Subcutaneous abdominal adipose tissue (tissue), 5 donors: ENCODE measurements around the gene ORAI1.
A peak's percentile ranks its signal among the peaks of the same experiment; 100 is the strongest.

Experiments used
- H3K27ac ChIP-seq: one replicate; pipeline ENCODE4 v1.7.0; 2013; ENCODE audit warnings: low read depth, mild to moderate bottlenecking, inconsistent platforms, low read length, moderate library complexity
- H3K27me3 ChIP-seq, 5 donors: one replicate each; pipeline ENCODE4 v1.7.0; 2013; ENCODE audit warnings: low read length in 5 of 5, inconsistent platforms in 1 of 5; ENCODE audit not compliant: control insufficient read depth in 5 of 5, insufficient read depth in 4 of 5
- H3K36me3 ChIP-seq, 5 donors: one replicate each; pipeline ENCODE4 v1.7.0; 2013; ENCODE audit warnings: low read length in 5 of 5; ENCODE audit not compliant: control insufficient read depth in 5 of 5, insufficient read depth in 5 of 5
- H3K4me1 ChIP-seq, 5 donors: one replicate each; pipeline ENCODE4 v1.7.0; 2013; ENCODE audit warnings: low read length in 5 of 5, mild to moderate bottlenecking in 3 of 5, moderate library complexity in 1 of 5; ENCODE audit not compliant: control insufficient read depth in 5 of 5, insufficient read depth in 5 of 5
- H3K4me3 ChIP-seq, 5 donors: one replicate each; pipeline ENCODE4 v1.7.0; 2013; ENCODE audit warnings: low read length in 5 of 5, low read depth in 1 of 5
- H3K9ac ChIP-seq, 5 donors: one replicate each; pipeline ENCODE4 v1.7.0; 2013; ENCODE audit warnings: low read length in 5 of 5, mild to moderate bottlenecking in 4 of 5, moderate library complexity in 3 of 5
- H3K9me3 ChIP-seq, 5 donors: one replicate each; pipeline ENCODE4 v1.7.0; 2013; ENCODE audit warnings: low read length in 5 of 5; ENCODE audit not compliant: control insufficient read depth in 5 of 5
- donor health status: healthy.
- donor health status: healthy.
- donor health status: healthy.
- donor health status: healthy.
- donor health status: healthy.

Gene ORAI1

GRCh38 chr12:121603581-121603980 lies 22.7 kb upstream of the ORAI1 start:
- no peak overlapping the region for H3K27ac ChIP-seq
- no peak overlapping the region for H3K4me3 ChIP-seq
- H3K9me3 ChIP-seq: no peaks in the 10 kb centered on the region
- H3K36me3 ChIP-seq: no peaks in the 10 kb centered on the region
- H3K27me3 ChIP-seq: no peaks in the 10 kb centered on the region
- no peaks in the 10 kb centered on the region for H3K4me1 ChIP-seq
- no peak overlapping the region for H3K9ac ChIP-seq

GRCh38 chr12:121608301-121608700 lies 18.0 kb upstream of the ORAI1 start:
- Histone ChIP-seq H3K9me3 (no peaks in the 10 kb centered on the region), H3K4me3 (no peak overlapping the region), H3K9ac (no peak overlapping the region), H3K36me3 (no peaks in the 10 kb centered on the region), H3K4me1 (peaks cover 0 to 8% (median 4%) of the 10 kb centered on the region in 5 donors), H3K27ac (no peak overlapping the region), H3K27me3 (no peaks in the 10 kb centered on the region)

GRCh38 chr12:121610239-121611149 lies 15.8 kb upstream of the ORAI1 start:
- no peaks in the 10 kb centered on the region for H3K27me3 ChIP-seq
- no peak overlapping the region for H3K27ac ChIP-seq
- peaks cover 0 to 8% (median 4%) of the 10 kb centered on the region in 5 donors for H3K4me1 ChIP-seq
- no peaks in the 10 kb centered on the region for H3K36me3 ChIP-seq
- H3K9me3 ChIP-seq: no peaks in the 10 kb centered on the region
- peak overlapping the region in 2 of 5 donors; percentile 45 to 60 for H3K9ac ChIP-seq
- no peak overlapping the region for H3K4me3 ChIP-seq

GRCh38 chr12:121611306-121611705 lies 15.0 kb upstream of the ORAI1 start:
- no peaks in the 10 kb centered on the region for H3K27me3 ChIP-seq
- no peak overlapping the region for H3K4me3 ChIP-seq
- H3K4me1 ChIP-seq: peaks cover 0 to 8% (median 4%) of the 10 kb centered on the region in 5 donors
- H3K9ac ChIP-seq: no peak overlapping the region
- no peaks in the 10 kb centered on the region for H3K36me3 ChIP-seq
- H3K27ac ChIP-seq: no peak overlapping the region
- H3K9me3 ChIP-seq: no peaks in the 10 kb centered on the region

- H3K27ac ChIP-seq: no peak overlapping the region
- H3K4me3 ChIP-seq: no peak overlapping the region
- no peaks in the 10 kb centered on the region for H3K36me3 ChIP-seq
- H3K9ac ChIP-seq: no peak overlapping the region
- H3K27me3 ChIP-seq: no peaks in the 10 kb centered on the region
- no peaks in the 10 kb centered on the region for H3K9me3 ChIP-seq
- H3K4me1 ChIP-seq: peaks cover 0 to 8% (median 4%) of the 10 kb centered on the region in 5 donors
These were observed 12.9 kb upstream of the ORAI1 start for GRCh38 chr12:121613462-121613861.

- Histone ChIP-seq H3K4me1 (peaks cover 0 to 9% (median 8%) of the 10 kb centered on the region in 5 donors), H3K27ac (no peak overlapping the region), H3K9me3 (no peaks in the 10 kb centered on the region), H3K27me3 (no peaks in the 10 kb centered on the region), H3K9ac (no peak overlapping the region), H3K4me3 (no peak overlapping the region), H3K36me3 (no peaks in the 10 kb centered on the region)
These were observed 11.4 kb upstream of the ORAI1 start for GRCh38 chr12:121614872-121615467.

GRCh38 chr12:121618659-121619233 lies 7.6 kb upstream of the ORAI1 start:
- Histone ChIP-seq H3K9ac (no peak overlapping the region), H3K4me3 (no peak overlapping the region), H3K4me1 (peaks cover 0 to 6% (median 0%) of the 10 kb centered on the region in 5 donors), H3K27ac (no peak overlapping the region), H3K36me3 (no peaks in the 10 kb centered on the region), H3K9me3 (no peaks in the 10 kb centered on the region), H3K27me3 (no peaks in the 10 kb centered on the region)

GRCh38 chr12:121620333-121620891 lies 5.9 kb upstream of the ORAI1 start:
- Histone ChIP-seq H3K4me1 (peaks cover 2 to 13% (median 6%) of the 10 kb centered on the region in 5 donors), H3K27me3 (no peaks in the 10 kb centered on the region), H3K9ac (no peak overlapping the region), H3K36me3 (no peaks in the 10 kb centered on the region), H3K9me3 (no peaks in the 10 kb centered on the region), H3K27ac (no peak overlapping the region), H3K4me3 (no peak overlapping the region)

GRCh38 chr12:121626853-121627640 lies 717 bp downstream of the ORAI1 start:
- H3K9me3 ChIP-seq: no peaks in the 10 kb centered on the region
- H3K9ac ChIP-seq: peak overlapping the region; percentile 38 to 83 (median 74)
- H3K4me3 ChIP-seq: peak overlapping the region; percentile 71 to 79 (median 75)
- peaks cover 6 to 50% (median 46%) of the 10 kb centered on the region in 5 donors for H3K4me1 ChIP-seq
- no peaks in the 10 kb centered on the region for H3K36me3 ChIP-seq
- H3K27me3 ChIP-seq: no peaks in the 10 kb centered on the region
- peak overlapping the region; percentile 82 for H3K27ac ChIP-seq
